NCI-H2227 (cell line): ENCODE results near the gene MLLT6.

Experiments used
- DNase-seq: peaks from one replicate; lab custom pipeline; 2025; ENCODE audit not compliant: unreplicated experiment; lab: John Stamatoyannopoulos, UW

Gene MLLT6

DNA sequence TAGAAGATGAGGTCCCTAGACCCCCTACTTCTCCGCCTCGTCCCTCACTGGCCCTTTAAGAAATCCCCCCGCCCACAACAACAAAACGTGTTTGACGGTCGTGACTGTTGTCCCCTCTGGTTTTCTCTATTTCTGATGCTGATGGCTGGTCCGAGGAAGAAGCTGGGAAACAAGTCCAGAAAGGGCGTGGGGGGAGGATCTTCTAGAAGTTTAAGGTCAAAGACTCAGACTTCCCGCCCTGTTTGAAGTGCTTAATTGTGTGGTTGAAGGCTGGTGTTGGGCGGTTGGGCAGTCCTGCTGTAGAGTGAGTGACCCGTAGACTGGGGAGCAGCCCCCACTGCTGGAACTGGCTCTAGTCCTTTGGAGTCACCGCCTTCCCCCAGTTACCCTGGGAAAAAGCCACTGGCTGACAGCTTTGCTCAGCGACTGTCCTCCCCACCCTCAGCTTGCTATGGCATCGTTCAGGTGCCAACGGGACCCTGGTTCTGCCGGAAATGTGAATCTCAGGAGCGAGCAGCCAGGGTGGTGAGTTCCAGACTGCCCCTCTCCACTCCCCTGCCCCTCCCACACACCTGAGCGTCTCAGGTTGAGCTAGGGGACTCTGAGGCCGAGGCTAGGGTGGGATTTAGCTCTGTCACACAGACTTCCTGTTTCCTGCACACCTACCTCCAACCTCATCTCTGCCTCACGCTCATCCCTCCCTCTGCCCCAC, 1.6 kb downstream of the MLLT6 start:
- peak; percentile 56 for DNase-seq

DNA sequence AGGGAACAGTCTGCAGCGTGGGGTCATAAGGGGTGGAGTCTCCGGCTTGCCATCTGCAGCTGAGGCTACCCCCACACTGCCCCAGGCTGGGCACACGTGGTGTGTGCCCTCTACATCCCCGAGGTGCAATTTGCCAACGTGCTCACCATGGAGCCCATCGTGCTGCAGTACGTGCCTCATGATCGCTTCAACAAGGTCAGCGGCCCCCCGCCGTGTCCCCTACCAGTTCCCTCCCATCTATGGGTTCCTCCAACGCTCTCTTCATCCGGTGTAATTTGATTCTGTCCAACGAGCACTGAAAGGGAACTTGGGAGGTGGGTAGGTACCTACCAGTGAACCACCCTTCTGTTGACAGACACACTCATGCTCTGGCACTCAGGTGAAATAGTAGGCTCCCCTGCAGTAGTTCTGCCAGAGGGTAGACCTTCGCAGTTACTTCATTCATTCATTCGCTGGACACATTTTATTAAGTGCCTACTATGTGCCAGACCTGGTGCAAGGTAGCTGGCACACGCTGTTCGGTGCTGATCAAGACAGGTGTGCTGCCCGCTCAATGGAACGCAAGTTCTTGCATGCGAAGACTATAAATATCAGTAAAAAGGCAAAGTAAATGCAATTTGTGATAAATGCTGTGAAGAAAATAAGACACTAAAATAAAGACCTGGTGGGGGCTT, 2.7 kb downstream of the MLLT6 start:
- DNase-seq = no peak

DNA sequence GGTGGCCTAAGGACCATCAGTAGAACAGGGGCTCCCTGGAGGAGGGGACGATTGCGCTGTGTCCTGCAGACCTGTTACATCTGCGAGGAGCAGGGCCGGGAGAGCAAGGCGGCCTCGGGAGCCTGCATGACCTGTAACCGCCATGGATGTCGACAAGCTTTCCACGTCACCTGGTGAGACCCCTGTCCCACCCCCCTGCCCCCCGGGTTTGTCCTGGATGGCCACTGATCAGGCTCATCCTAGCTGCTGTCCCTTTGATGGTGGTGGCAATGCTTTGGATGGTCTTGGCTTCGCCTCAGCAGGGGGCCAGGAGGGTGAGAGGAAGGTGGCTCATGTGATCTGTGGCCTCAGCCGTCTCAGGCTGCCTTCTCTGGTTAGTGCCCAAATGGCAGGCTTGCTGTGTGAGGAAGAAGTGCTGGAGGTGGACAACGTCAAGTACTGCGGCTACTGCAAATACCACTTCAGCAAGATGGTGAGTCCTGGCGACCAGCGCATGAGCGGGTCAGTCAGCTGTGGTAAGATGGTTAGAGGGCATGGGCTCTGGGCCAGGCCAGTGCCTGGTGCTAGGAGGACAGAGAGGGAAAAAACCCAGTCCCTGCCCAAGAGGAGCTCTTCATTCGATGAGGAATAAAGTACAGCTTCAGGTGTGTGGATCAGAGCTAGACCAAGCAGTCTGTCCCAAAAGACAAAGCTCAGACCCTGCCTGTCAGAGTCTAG, 4.2 kb downstream of the MLLT6 start:
- DNase-seq = no peak

DNA sequence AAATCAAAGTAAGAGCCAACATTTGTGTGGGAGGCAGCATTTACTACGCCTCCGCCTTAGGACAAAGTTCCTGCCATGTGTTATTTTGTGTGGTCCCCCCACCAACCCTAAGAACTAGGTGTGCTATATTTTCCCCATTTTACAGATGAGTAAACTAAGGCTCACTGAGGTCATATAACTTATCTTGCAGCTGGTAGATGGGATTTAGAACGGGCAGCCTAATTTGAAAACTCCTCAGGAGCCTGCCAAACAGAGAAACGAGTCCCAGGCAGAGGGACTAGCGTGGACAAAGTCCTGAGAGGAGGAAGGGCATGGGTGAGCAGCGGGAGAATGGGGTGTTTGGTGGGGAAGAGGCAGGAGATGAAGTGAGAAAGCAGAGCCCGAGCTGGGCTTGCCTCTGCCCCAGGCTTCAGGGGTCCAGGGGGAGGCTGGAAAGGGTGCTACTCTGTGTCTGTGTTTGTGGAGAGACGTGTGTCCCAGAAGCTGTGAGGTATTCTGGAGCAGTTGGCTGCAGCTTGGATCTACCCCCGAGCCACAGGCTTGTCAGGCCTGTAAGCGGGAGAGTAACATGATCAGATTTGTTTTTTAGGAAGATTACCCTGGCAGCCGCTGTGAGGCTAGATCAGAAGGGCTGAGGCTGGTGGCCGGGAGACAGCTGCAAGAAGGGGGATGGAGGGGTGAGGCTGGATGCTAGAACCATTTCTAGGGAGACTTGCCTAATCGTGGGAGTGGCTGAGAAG, 5.0 kb downstream of the MLLT6 start:
- no peak for DNase-seq

DNA sequence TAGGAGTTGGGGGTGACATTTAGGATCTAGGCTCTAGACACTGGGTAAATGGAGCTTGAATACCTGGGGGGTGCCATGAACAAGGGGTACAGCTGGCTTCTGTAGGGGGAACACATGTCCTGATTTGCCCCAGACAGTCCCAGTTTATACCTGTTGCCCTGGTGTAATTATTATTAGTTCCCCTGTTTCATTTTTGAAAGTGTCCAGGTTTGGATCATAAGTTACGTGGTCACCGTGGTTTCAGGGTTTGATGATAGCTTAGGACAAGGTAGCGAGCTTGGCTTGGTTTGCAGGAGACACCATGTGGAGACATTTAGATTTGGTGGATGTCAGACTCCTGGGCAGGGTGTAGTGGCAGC, 5.5 kb downstream of the MLLT6 start:
- DNase-seq = no peak

DNA sequence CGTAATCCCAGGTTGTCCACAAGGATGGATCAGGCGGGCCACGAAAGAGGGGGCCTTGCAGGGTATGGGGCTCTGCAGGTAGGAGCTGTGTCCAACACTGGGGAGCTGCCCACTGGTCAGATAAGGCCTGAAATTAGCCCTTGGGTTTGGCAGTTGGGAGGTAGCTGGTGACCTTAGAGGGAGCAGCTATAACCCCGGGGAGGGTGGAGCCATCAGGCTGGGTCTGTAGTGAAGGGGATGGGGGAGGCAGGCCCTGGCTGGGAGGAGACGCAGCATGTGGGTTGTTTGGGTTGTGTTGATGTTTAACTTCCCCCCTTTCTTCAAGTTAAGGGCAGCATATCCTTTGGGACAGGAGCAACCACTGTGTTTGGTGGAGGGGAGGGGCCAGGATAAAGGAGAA, 5.9 kb downstream of the MLLT6 start:
- DNase-seq = no peak

DNA sequence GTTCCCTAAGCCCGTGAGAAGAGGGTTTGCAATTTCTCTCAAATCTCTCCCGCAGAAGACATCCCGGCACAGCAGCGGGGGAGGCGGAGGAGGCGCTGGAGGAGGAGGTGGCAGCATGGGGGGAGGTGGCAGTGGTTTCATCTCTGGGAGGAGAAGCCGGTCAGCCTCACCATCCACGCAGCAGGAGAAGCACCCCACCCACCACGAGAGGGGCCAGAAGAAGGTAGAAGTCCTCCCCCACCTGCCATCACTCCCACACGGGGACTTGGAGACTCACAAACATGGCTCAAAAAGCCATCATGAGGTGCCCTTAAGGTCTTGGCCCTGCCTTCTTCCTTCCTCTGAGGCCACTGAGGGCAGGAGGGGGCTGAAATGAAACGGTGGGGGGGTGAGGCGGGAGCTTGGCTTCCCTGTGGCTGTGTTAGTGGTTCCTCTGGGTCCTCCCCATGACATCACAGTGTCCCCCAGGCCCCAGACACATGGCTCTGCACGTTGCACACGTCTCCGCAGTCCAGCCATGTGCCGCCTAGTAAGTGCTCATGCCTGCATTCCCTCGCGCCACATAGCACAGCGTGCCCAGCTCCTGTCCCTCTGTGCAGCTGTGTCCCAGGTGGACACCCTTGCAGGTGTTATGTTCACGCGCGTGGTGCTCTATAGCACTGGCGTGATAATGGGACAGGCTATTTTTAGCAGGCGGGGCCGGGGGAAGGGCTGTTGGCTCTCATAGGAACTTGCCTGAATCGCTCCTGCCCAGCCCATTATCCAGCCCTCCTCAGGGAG, 6.9 kb downstream of the MLLT6 start:
- no peak for DNase-seq

DNA sequence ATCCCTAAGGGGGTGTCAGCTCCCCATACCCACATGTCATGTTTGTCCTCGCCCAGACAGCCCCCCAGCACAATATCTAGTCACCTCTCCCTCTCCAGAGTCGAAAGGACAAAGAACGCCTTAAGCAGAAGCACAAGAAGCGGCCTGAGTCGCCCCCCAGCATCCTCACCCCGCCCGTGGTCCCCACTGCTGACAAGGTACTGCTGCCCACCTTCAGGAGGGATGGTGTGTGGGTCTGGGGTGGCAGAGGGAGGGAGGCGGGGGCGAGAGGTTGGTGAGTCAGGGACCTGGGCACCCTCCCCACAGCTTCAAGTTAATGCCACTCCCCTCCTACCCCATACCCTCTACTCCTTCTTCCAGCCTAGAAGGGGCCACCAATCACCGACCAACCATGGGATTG, 7.5 kb downstream of the MLLT6 start:
- DNase-seq = no peak

DNA sequence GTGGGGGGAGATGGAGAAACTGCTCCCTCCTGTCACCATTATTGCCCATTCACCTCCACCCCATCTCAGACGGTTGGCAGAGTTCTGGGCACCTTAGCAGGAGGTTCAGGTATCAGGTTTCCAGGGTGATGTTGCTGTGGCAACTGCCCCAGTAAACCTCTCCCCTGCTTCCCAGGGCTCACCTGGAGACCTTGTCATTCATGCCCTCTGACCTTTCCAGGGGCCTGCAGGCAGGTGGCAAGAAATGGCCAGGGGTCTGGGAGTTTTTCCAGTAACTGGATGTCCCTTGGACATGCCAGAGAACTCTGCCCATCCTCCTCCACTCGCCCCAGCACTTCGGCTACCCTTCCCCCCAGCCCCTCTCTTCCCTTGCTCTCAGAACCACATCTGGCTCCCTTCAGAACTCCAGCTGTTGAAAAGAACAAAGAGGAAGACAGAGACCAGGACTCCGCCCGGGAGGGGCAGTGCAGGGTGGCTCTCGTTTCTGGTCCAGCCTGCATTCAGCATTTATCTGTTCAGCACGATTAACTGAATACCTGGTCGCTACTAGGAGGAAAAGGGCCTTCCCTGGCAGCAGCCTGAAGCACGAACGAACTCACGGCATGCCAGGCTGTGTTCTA, 8.5 kb downstream of the MLLT6 start:
- no peak for DNase-seq

DNA sequence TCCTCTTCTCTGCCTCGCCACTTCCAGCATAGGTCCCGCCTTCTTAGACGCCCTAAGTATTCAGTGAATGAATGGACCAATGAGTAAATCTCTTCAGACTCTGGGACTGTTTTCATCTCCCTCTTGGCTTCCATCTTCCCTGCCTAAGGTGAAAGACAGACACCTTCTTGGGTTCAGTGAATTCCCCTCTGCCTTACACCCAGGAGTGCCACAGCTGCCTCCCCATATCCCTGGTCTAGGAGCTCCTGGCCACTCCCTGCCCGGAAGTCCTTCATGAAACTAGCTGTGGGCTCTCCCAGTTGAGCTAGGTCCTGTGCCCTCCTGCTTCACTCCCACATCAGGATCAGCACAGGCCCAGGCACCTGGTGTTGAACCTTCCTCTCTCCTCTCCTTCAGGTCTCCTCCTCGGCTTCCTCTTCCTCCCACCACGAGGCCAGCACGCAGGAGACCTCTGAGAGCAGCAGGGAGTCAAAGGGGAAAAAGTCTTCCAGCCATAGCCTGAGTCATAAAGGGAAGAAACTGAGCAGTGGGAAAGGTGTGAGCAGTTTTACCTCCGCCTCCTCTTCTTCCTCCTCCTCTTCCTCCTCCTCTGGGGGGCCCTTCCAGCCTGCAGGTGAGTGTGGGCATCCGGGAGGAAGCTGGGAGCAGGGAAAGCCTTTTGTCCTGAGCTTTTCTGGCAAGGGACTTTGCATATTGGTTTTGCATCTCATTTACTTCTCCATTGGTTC, 10.3 kb downstream of the MLLT6 start:
- no peak for DNase-seq

DNA sequence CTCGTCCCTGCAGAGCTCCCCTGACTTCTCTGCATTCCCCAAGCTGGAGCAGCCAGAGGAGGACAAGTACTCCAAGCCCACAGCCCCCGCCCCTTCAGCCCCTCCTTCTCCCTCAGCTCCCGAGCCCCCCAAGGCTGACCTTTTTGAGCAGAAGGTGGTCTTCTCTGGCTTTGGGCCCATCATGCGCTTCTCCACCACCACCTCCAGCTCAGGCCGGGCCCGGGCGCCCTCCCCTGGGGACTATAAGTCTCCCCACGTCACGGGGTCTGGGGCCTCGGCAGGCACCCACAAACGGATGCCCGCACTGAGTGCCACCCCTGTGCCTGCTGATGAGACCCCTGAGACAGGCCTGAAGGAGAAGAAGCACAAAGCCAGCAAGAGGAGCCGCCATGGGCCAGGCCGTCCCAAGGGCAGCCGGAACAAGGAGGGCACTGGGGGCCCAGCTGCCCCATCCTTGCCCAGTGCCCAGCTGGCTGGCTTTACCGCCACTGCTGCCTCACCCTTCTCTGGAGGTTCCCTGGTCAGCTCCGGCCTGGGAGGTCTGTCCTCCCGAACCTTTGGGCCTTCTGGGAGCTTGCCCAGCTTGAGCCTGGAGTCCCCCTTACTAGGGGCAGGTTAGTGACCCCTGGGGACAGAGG, 11.4 kb downstream of the MLLT6 start:
- DNase-seq = no peak

DNA sequence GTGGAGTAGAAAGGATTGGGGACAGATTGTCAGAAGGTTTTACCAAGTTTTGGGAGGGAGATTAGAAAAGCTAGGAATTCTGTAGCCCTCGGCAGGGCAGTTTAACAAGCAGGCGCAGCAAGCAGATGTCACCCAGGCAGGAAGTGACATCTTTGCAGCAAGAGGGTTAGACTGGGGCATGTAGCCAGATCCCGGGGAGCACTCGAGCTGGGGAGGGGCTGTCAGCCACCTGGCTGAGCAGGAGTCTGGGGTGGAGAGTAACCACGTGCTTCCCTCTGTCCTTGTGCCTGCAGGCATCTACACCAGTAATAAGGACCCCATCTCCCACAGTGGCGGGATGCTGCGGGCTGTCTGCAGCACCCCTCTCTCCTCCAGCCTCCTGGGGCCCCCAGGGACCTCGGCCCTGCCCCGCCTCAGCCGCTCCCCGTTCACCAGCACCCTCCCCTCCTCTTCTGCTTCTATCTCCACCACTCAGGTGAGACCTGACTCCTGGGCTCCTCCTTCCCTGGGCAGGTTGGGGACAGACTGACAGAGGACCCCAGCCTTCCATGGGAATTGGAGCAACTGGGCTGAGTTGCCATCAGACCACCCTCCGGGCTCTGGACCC, 12.2 kb downstream of the MLLT6 start:
- no peak for DNase-seq

DNA sequence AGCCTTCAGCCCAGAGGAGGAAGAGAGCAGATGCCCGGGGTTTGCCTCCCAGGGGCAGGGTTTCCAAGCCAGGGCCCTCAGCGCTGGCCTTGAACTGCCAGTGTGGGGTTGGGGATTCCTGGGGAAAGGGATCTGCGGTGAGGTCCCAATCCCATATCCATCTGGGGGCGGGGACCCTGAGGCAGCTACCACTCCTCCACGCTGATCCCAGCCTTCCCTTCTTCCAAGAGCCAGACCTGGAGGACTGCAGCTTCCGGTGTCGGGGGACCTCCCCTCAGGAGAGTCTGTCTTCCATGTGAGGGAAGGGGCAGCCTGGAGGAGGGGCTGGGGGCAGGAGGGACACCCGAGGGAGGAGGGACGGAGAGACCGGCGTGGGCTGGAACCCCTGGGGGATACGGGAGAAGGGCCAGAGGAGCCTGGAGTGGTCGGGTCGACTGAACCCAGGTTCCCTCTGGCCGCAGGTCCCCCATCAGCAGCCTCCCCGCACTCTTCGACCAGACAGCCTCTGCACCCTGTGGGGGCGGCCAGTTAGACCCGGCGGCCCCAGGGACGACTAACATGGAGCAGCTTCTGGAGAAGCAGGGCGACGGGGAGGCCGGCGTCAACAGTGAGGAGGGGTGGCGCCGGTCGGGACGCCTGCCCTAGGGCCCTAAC, 14.3 kb downstream of the MLLT6 start:
- no peak for DNase-seq

DNA sequence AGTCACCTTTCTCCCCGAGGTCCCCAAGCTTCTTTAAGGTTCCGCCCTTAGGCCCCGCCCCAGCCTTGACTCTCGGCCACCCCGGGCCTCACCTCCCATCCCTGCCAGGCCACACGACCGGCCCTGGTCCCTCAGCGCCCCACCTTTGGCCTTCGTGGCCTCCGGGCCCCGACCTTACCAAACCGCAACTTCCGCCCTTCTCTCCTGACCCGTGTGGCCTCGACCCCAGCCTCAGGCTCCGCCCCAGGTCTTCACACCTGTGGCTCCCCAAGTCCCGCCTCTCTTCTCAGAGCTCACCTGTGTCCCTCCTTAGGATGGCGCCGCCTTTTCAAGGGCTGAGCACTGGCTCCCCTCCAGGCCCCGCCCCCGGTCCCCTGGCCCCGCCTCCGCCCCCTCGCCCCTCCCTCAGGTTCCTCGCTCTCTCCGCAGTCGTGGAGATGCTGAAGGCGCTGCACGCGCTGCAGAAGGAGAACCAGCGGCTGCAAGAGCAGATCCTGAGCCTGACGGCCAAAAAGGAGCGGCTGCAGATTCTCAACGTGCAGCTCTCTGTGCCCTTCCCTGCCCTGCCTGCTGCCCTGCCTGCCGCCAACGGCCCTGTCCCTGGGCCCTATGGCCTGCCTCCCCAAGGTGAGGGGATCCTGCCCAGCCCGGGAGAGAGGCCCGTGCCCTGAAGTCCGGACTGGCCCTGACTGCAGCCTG, 15.0 kb downstream of the MLLT6 start:
- DNase-seq = no peak

DNA sequence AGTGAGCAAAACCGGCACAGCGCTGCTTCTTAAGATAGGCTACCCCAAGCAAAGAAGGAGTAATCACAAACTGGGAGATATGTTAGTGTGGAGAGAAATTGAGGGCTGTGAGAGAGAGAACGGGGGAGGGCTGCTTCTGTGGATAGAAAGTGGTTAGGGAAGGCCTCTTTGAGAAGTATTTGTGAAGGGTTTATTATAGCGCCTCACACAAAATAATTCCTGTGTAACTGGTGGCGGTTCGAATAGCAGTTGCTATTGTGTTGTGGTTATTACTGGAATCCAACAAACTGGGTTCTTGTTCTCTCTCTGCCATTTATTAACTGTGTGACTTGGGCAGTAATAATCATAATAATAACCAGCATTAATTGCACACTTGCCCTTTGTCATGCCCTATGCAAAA, 15.9 kb downstream of the MLLT6 start:
- no peak for DNase-seq

DNA sequence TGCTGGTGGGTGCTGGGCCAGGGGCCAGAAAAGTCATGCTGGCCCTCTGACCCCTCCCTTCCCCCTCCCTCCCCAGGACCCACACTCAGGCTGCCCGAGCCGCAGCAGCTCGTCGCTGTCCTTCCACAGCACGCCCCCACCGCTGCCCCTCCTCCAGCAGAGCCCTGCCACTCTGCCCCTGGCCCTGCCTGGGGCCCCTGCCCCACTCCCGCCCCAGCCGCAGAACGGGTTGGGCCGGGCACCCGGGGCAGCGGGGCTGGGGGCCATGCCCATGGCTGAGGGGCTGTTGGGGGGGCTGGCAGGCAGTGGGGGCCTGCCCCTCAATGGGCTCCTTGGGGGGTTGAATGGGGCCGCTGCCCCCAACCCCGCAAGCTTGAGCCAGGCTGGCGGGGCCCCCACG, 16.7 kb downstream of the MLLT6 start:
- DNase-seq = no peak

DNA sequence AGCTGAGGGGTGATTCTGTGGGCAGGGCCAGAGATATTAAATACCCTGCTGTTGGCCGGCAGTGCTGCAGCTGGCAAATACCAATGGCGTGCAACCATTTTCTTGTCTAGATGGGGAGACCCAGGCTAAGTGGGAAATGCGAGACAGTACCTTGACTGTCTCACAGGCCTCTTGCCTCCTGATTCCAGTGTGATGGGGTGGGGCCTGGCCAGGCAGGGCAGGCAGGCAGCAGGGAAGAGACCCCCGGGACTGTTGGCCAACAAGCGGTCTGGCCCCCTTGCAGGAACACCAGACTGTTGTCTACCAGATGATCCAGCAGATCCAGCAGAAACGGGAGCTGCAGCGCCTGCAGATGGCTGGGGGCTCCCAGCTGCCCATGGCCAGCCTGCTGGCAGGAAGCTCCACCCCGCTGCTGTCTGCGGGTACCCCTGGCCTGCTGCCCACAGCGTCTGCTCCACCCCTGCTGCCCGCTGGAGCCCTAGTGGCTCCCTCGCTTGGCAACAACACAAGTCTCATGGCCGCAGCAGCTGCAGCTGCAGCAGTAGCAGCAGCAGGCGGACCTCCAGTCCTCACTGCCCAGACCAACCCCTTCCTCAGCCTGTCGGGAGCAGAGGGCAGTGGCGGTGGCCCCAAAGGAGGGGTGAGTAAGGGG, 19.4 kb downstream of the MLLT6 start:
- peak; percentile 48 for DNase-seq
